ENCODE measurements around the gene ACOXL. TPM values are rescaled to one million over a fixed set of nuclear protein-coding genes. Genes with fewer than 3 reads are reported as not detected.

Gene ACOXL
- total RNA-seq, 1 experiment from 2014 or later, result not detected

DNA sequence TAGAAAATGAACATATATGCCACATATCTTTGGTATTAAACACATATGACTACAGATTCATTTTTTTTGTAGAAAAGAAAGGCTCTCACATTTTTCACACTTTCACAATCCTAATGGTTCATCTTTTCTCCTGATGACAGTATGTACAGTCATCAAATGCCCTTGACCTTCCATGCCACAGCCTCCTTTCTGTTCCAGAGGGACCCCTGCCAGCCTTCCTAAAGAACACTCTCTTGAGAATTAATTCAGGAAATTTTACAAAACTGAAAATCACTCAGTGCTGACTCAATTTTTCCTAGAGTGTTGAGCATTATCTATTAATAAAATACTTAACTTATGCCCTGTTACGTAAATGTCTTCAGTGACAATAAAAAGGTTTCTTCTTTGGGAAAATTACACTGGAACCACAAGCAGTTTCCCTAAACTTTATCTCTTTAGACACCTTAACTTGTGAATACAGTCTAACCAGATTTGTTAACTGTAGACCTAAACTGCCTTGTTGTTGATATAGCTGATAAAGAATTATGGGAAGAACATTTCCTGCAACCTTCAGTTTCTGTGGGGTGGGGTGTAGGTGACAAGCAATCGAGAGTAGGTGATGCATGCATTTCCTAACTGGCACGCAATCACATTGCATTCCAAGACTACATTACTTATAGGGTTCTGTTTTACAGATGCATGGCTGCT is 15.3 kb upstream of the ACOXL start:
- DNase-seq, result no peak
- Histone ChIP-seq H3K9me3 (ENCODE audit: low read length) (no peaks in the 10 kb centered on the region), H3K36me3 (ENCODE audit: insufficient read depth, low read length) (no peaks in the 10 kb centered on the region), H3K27me3 (ENCODE audit: low read length) (no peaks in the 10 kb centered on the region), H3K9ac (ENCODE audit: low read length) (no peak overlapping the region), H3K4me2 (ENCODE audit: low read depth, low read length, poor library complexity, severe bottlenecking) (no peak overlapping the region), H3K4me3 (ENCODE audit: low read length) (no peak overlapping the region), H3K4me1 (ENCODE audit: low read length) (no peaks in the 10 kb centered on the region), H4K20me1 (ENCODE audit: insufficient read depth, low read depth, low read length) (no peaks in the 10 kb centered on the region), H2AFZ (ENCODE audit: low read length) (no peak overlapping the region), H3K9me2 (replicated peaks; ENCODE audit: insufficient read depth, low read length) (no peaks in the 10 kb centered on the region), H3K79me2 (ENCODE audit: low read length) (no peaks in the 10 kb centered on the region), H3K27ac (ENCODE audit: low read length) (no peak overlapping the region)

DNA sequence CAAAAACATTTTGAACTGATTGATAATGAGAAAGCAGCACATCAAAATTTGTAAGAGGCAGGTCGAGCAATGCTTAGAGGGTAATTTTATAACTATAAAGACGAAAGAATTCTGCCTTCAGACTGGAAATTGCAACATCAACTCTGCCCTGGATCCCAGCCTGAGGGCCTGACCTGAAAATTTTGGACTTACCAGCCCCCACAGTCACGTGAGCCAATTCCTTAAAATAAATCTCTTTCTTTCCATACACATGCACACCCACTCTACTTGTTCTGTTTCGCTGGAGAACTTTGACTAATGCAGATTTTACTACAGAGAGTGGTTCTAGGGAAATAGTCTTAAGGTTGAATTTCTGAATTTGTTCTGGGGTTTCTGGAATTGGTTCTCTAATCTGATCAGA is 14.6 kb upstream of the ACOXL start:
- Histone ChIP-seq H3K27ac (ENCODE audit: low read length) (no peak overlapping the region), H3K9me2 (replicated peaks; ENCODE audit: insufficient read depth, low read length) (no peaks in the 10 kb centered on the region), H3K9ac (ENCODE audit: low read length) (no peak overlapping the region), H3K27me3 (ENCODE audit: low read length) (no peaks in the 10 kb centered on the region), H2AFZ (ENCODE audit: low read length) (no peak overlapping the region), H3K4me1 (ENCODE audit: low read length) (no peaks in the 10 kb centered on the region), H3K9me3 (ENCODE audit: low read length) (no peaks in the 10 kb centered on the region), H3K36me3 (ENCODE audit: insufficient read depth, low read length) (no peaks in the 10 kb centered on the region), H4K20me1 (ENCODE audit: insufficient read depth, low read depth, low read length) (no peaks in the 10 kb centered on the region), H3K4me2 (ENCODE audit: low read depth, low read length, poor library complexity, severe bottlenecking) (no peak overlapping the region), H3K4me3 (ENCODE audit: low read length) (no peak overlapping the region), H3K79me2 (ENCODE audit: low read length) (no peaks in the 10 kb centered on the region)
- no peak for DNase-seq

- no peak for DNase-seq
- H3K27me3 ChIP-seq (ENCODE audit: low read length), result no peaks in the 10 kb centered on the region
Observed at GRCh38 chr2:110718382-110718781, 14.0 kb upstream of the ACOXL start.

GRCh38 chr2:110718990-110719389 is 13.4 kb upstream of the ACOXL start:
- no peak for DNase-seq
- H3K27ac ChIP-seq (ENCODE audit: low read length), result no peak overlapping the region
- no peak overlapping the region for H3K4me2 ChIP-seq (ENCODE audit: low read depth, low read length, poor library complexity, severe bottlenecking)

More at GRCh38 chr2:110718382-110718781, 14.0 kb upstream of the ACOXL start:
- Histone ChIP-seq H2AFZ (ENCODE audit: low read length) (no peak overlapping the region), H3K9me3 (ENCODE audit: low read length) (no peaks in the 10 kb centered on the region), H3K9ac (ENCODE audit: low read length) (no peak overlapping the region), H3K27ac (ENCODE audit: low read length) (no peak overlapping the region), H3K36me3 (ENCODE audit: insufficient read depth, low read length) (no peaks in the 10 kb centered on the region), H3K9me2 (replicated peaks; ENCODE audit: insufficient read depth, low read length) (no peaks in the 10 kb centered on the region), H3K79me2 (ENCODE audit: low read length) (no peaks in the 10 kb centered on the region), H4K20me1 (ENCODE audit: insufficient read depth, low read depth, low read length) (no peaks in the 10 kb centered on the region), H3K4me1 (ENCODE audit: low read length) (no peaks in the 10 kb centered on the region), H3K4me3 (ENCODE audit: low read length) (no peak overlapping the region), H3K4me2 (ENCODE audit: low read depth, low read length, poor library complexity, severe bottlenecking) (no peak overlapping the region)

DNA sequence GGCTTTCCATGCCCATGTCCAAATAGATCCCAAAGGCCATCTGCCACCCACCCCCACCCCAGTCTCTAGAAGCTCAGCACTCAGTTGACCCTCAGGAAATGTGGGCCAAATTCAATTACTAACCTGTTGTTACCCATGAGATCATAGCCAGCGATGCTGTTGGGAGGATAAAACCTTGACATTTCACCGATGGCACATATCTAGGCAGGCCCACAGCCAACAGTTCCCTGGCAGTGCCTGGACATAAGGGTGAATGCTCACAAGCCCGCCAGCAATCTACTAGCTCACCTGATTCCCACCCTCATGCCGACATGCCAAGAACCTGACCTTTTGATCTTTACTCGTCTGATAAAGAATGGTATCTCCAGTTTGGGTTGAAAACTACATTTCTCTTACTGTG is 11.8 kb upstream of the ACOXL start:
- H3K9ac ChIP-seq (ENCODE audit: low read length), result no peak overlapping the region
- no peaks in the 10 kb centered on the region for H3K9me2 ChIP-seq (replicated peaks; ENCODE audit: insufficient read depth, low read length)
- no peaks in the 10 kb centered on the region for H3K27me3 ChIP-seq (ENCODE audit: low read length)
- H3K4me3 ChIP-seq (ENCODE audit: low read length), result no peak overlapping the region
- H3K4me1 ChIP-seq (ENCODE audit: low read length), result no peaks in the 10 kb centered on the region
- no peaks in the 10 kb centered on the region for H4K20me1 ChIP-seq (ENCODE audit: insufficient read depth, low read depth, low read length)
- no peaks in the 10 kb centered on the region for H3K79me2 ChIP-seq (ENCODE audit: low read length)
- H2AFZ ChIP-seq (ENCODE audit: low read length), result no peak overlapping the region
- H3K9me3 ChIP-seq (ENCODE audit: low read length), result no peaks in the 10 kb centered on the region
- no peak overlapping the region for H3K4me2 ChIP-seq (ENCODE audit: low read depth, low read length, poor library complexity, severe bottlenecking)
- H3K27ac ChIP-seq (ENCODE audit: low read length), result no peak overlapping the region
- DNase-seq, result no peak
- no peaks in the 10 kb centered on the region for H3K36me3 ChIP-seq (ENCODE audit: insufficient read depth, low read length)

More at GRCh38 chr2:110718990-110719389, 13.4 kb upstream of the ACOXL start:
- Histone ChIP-seq H3K4me3 (ENCODE audit: low read length) (no peak overlapping the region), H4K20me1 (ENCODE audit: insufficient read depth, low read depth, low read length) (no peaks in the 10 kb centered on the region), H3K4me1 (ENCODE audit: low read length) (no peaks in the 10 kb centered on the region), H3K9me3 (ENCODE audit: low read length) (no peaks in the 10 kb centered on the region), H2AFZ (ENCODE audit: low read length) (no peak overlapping the region), H3K9ac (ENCODE audit: low read length) (no peak overlapping the region), H3K27me3 (ENCODE audit: low read length) (no peaks in the 10 kb centered on the region), H3K36me3 (ENCODE audit: insufficient read depth, low read length) (no peaks in the 10 kb centered on the region), H3K9me2 (replicated peaks; ENCODE audit: insufficient read depth, low read length) (no peaks in the 10 kb centered on the region), H3K79me2 (ENCODE audit: low read length) (no peaks in the 10 kb centered on the region)

GRCh38 chr2:110724820-110725219 is 7.6 kb upstream of the ACOXL start:
- H3K9me2 ChIP-seq (replicated peaks; ENCODE audit: insufficient read depth, low read length), result no peaks in the 10 kb centered on the region

GRCh38 chr2:110725370-110725769 is 7.0 kb upstream of the ACOXL start:
- Histone ChIP-seq H3K9me2 (replicated peaks; ENCODE audit: insufficient read depth, low read length) (no peaks in the 10 kb centered on the region), H3K36me3 (ENCODE audit: insufficient read depth, low read length) (no peaks in the 10 kb centered on the region), H3K4me1 (ENCODE audit: low read length) (no peaks in the 10 kb centered on the region), H3K27ac (ENCODE audit: low read length) (no peak overlapping the region), H3K9ac (ENCODE audit: low read length) (no peak overlapping the region), H3K4me3 (ENCODE audit: low read length) (no peak overlapping the region), H3K9me3 (ENCODE audit: low read length) (no peaks in the 10 kb centered on the region), H3K27me3 (ENCODE audit: low read length) (no peaks in the 10 kb centered on the region), H4K20me1 (ENCODE audit: insufficient read depth, low read depth, low read length) (no peaks in the 10 kb centered on the region), H3K79me2 (ENCODE audit: low read length) (no peaks in the 10 kb centered on the region), H3K4me2 (ENCODE audit: low read depth, low read length, poor library complexity, severe bottlenecking) (no peak overlapping the region), H2AFZ (ENCODE audit: low read length) (no peak overlapping the region)
- DNase-seq, result no peak

More at GRCh38 chr2:110724820-110725219, 7.6 kb upstream of the ACOXL start:
- Histone ChIP-seq H3K9me3 (ENCODE audit: low read length) (no peaks in the 10 kb centered on the region), H3K9ac (ENCODE audit: low read length) (no peak overlapping the region), H3K27ac (ENCODE audit: low read length) (no peak overlapping the region), H3K79me2 (ENCODE audit: low read length) (no peaks in the 10 kb centered on the region), H3K27me3 (ENCODE audit: low read length) (no peaks in the 10 kb centered on the region), H3K4me1 (ENCODE audit: low read length) (no peaks in the 10 kb centered on the region), H3K36me3 (ENCODE audit: insufficient read depth, low read length) (no peaks in the 10 kb centered on the region), H3K4me2 (ENCODE audit: low read depth, low read length, poor library complexity, severe bottlenecking) (no peak overlapping the region), H4K20me1 (ENCODE audit: insufficient read depth, low read depth, low read length) (no peaks in the 10 kb centered on the region), H3K4me3 (ENCODE audit: low read length) (no peak overlapping the region), H2AFZ (ENCODE audit: low read length) (no peak overlapping the region)
- no peak for DNase-seq

DNA sequence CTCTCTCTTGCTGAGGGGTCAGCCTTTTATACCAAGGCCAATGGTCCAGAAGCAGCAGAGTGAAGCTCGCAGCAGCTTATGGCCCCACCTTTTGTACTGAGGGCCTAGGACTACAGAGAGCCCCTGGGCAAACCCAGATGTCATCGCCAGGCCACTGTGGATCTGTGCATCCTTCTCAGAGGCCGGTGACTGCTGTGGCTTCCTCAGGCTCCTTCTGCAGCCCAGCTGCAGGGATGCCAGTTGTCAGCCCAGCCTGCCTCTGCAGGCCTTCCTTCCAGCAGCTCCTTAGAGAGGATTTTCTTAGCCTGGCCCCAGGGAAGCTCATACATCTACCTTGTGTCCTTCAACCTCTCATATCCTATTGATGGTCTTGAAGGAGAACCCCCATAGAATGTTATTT is 6.5 kb upstream of the ACOXL start:
- no peak overlapping the region for H3K9ac ChIP-seq (ENCODE audit: low read length)
- no peaks in the 10 kb centered on the region for H3K9me3 ChIP-seq (ENCODE audit: low read length)
- H3K4me1 ChIP-seq (ENCODE audit: low read length), result peaks cover 2% of the 10 kb centered on the region; the same call in 1 of the 2 replicates
- no peak overlapping the region for H3K27ac ChIP-seq (ENCODE audit: low read length)
- H3K4me2 ChIP-seq (ENCODE audit: low read depth, low read length, poor library complexity, severe bottlenecking), result no peak overlapping the region
- no peaks in the 10 kb centered on the region for H3K9me2 ChIP-seq (replicated peaks; ENCODE audit: insufficient read depth, low read length)
- no peaks in the 10 kb centered on the region for H3K79me2 ChIP-seq (ENCODE audit: low read length)
- no peak for DNase-seq
- H2AFZ ChIP-seq (ENCODE audit: low read length), result no peak overlapping the region
- 0 out of 2 replicates have a peak, but pooled peaks cover 3% of the 10 kb centered on the region for H4K20me1 ChIP-seq (ENCODE audit: insufficient read depth, low read depth, low read length)
- no peaks in the 10 kb centered on the region for H3K27me3 ChIP-seq (ENCODE audit: low read length)
- no peak overlapping the region for H3K4me3 ChIP-seq (ENCODE audit: low read length)
- H3K36me3 ChIP-seq (ENCODE audit: insufficient read depth, low read length), result no peaks in the 10 kb centered on the region
